ENCODE data around the gene DAPP1. TPM values are rescaled to one million over a fixed set of nuclear protein-coding genes. Genes with fewer than 3 reads are reported as not detected.
"Not testable (repeated sequence)": the region's sequence is repeated elsewhere in the genome, so short reads cannot be mapped to it uniquely, and the experiment has no call there.

Gene DAPP1, protein sequence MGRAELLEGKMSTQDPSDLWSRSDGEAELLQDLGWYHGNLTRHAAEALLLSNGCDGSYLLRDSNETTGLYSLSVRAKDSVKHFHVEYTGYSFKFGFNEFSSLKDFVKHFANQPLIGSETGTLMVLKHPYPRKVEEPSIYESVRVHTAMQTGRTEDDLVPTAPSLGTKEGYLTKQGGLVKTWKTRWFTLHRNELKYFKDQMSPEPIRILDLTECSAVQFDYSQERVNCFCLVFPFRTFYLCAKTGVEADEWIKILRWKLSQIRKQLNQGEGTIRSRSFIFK
- total RNA-seq (19.6 TPM), polyA plus RNA-seq (2.7 TPM)

DNA sequence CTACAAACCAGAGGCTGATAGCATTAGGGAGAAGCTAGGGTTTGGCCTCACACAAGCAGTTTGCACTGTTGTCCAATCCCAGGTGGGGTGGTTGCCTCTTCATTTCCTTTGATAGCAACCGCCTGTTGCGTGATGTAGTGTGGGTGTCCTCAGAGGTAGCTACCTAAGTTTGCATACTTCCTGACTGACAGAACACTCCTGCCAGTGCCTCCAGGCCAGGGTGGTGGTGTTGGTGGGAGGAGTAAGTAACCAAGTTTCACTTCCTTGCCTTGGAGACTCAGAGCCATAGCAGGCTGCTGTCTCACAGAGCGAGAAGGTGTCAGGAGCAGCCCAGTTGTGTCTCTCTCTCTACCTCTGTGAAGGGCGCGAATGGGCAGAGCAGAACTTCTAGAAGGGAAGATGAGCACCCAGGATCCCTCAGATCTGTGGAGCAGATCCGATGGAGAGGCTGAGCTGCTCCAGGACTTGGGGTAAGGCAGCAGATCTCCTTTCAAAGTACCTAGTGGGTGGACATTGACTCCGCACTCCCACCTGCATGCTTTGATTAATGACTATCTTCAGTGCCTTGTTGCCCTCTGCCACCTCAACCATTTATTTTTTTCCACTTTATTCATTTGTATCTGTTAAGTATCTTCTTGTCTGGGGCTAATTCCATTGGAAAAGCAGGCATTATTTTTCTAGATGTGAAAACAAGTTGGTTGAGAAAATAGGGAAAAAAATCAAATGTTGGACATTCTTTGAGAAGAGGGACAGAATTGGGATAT, at the start of gene DAPP1:
DAPP1 (plus strand) TSS at position 283 of the 764 bp plus-strand sequence; CDS start at position 370, 87 bp downstream.
- WGBS = 86% methylated on average over 7 of the region's 7 CpGs
- DNase-seq (ENCODE audit: extremely low spot score) = no peak
- H3K27ac ChIP-seq (ENCODE audit: low read depth) = peak within 1 kb of the TSS; percentile 80
- H3K4me3 ChIP-seq (ENCODE audit: low read depth, low read length) = peak within 1 kb of the TSS; percentile 4
- H3K4me1 ChIP-seq (ENCODE audit: insufficient read depth) = no peaks in the 10 kb centered on the region
- no peaks in the 10 kb centered on the region for H3K36me3 ChIP-seq (ENCODE audit: insufficient read depth)

DNA sequence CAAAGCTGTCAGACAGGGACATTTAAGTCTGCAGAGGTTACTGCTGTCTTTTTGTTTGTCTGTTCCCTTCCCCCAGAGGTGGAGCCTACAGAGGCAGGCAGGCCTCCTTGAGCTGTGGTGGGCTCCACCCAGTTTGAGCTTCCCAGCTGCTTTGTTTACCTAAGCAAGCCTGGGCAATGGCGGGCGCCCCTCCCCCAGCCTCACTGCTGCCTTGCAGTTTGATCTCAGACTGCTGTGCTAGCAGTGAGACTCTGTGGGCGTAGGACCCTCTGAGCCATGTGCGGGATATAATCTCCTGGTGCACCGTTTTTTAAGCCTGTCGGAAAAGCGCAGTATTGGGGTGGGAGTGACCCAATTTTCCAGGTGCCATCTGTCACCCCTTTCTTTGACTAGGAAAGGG, 45.8 kb upstream of the DAPP1 start:
- 87% methylated on average over 7 of the region's 7 CpGs for WGBS
- H3K27ac ChIP-seq (ENCODE audit: low read depth); H3K36me3 ChIP-seq (ENCODE audit: insufficient read depth); DNase-seq (ENCODE audit: extremely low spot score); H3K4me1 ChIP-seq (ENCODE audit: insufficient read depth); H3K4me3 ChIP-seq (ENCODE audit: low read depth, low read length): not testable (repeated sequence)

DNA sequence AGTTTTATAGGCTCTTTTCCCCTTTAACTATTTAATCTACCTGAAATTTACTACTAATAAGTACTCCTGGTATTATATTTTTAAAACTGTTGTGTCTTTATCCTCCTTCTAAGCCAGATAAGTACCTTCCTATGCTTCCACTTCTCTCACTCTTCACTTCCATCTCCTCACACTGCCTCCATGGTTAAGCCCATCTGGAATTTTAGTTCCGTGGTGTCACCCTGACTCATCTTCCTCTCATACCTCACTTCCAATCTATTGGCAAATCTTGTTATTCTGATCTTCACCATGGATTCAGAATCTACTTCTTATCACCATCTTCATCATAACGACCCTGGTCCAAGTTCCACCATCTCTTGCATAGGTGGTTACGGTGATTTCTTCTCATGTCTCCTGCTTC, 32.7 kb upstream of the DAPP1 start:
- WGBS = 89% methylated on average over 3 of the region's 3 CpGs
- no peaks in the 10 kb centered on the region for H3K36me3 ChIP-seq (ENCODE audit: insufficient read depth)
- DNase-seq (ENCODE audit: extremely low spot score) = no peak
- H3K4me3 ChIP-seq (ENCODE audit: low read depth, low read length) = no peak overlapping the region
- H3K27ac ChIP-seq (ENCODE audit: low read depth) = no peak overlapping the region
- no peaks in the 10 kb centered on the region for H3K4me1 ChIP-seq (ENCODE audit: insufficient read depth)

DNA sequence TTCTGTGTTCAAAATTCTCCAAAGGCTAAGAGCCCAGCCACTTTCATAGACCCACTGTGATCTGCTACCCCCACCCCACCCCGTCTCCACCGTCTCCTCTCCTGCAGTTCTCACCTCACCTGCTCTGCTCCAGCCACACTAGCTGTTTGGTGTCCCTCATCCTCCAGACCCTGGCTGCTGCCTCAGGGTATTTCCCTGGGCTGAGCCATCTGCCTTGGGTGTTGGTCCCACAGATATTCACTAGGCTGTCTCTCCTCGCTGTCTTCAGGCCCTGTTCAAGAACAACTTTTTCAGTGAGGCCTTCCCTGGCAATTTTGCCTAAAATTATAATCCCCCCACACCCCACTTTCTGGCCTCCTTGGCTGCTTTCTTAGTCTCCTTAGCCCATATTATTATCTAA, 31.8 kb upstream of the DAPP1 start:
- WGBS = 95% methylated on average over 3 of the region's 3 CpGs
- Histone ChIP-seq H3K4me1 (ENCODE audit: insufficient read depth) (no peaks in the 10 kb centered on the region), H3K4me3 (ENCODE audit: low read depth, low read length) (no peak overlapping the region), H3K36me3 (ENCODE audit: insufficient read depth) (no peaks in the 10 kb centered on the region), H3K27ac (ENCODE audit: low read depth) (no peak overlapping the region)
- no peak for DNase-seq (ENCODE audit: extremely low spot score)

DNA sequence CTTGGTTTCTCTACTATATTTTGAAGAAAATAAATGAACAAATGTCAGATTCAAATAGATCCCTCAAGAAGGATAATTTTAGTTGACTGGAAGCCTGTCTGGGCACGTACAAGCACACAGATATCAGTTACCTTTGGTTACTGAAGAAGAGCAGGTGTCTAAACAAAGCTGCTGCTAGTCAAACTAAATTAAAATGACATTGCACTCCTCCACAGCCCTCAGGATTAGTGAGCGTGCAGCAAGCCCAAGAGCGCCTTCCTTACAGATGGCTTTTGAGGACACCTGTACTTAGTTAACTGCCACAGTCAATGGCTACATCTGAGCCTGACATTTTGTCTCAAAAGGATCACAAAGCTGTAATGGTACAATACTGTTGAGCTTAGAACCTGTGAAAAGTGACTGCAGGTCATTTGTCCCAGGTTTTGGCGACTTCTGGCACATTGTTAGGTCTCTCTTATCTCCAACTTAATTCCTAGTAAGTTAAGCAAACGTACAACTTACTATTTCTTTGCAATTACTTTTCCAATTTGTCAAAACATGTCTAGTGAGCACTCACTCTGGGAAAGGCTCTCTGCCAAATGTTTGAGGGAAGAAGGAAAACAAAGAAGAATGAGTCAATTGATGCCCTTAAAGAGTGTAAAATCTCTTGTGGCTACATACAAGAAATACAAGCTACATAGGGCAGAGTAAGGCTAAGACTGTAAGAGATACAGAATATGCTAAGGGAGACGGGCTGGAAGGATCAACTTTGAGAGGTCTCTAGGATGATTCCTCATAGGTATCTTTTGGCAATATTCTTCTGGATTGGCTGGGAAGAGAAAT, 25.6 kb upstream of the DAPP1 start:
- no peak overlapping the region for H3K4me3 ChIP-seq (ENCODE audit: low read depth, low read length)
- no peaks in the 10 kb centered on the region for H3K36me3 ChIP-seq (ENCODE audit: insufficient read depth)
- no peak for DNase-seq (ENCODE audit: extremely low spot score)
- WGBS = 56% methylated on average over 6 of the region's 6 CpGs
- H3K27ac ChIP-seq (ENCODE audit: low read depth) = no peak overlapping the region
- H3K4me1 ChIP-seq (ENCODE audit: insufficient read depth) = no peaks in the 10 kb centered on the region

DNA sequence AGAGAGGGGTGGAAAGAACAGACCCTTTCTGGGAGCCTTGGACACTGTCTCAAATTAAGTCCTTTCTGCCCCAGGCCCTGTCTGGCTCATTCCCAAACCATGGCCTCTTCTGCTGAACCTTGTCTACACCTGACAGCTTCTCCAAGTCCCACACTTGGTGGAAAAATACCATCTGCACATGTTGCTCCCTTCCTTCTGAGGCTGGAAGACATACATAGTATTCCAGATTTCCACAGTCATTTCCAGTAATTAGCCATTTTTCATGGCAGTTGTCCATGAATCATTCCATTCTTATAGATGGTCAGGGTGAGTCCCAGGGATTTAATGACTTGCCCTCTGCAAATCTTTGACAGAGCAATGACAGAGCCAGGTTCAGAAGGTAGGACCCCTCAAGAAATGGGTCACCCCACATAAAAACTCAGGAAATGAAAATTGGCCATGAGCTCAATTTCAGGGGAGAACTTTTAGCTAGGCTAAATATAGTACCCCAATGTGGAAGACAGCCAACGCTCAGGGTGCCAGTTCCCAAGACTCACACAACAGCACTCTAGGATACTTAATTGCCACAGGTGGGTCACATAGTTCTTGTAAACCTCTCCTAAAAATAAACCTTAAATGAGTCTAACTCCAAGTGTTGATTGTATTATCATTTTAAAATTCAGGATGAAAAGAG, 16.2 kb upstream of the DAPP1 start:
- H3K36me3 ChIP-seq (ENCODE audit: insufficient read depth) = no peaks in the 10 kb centered on the region
- no peaks in the 10 kb centered on the region for H3K4me1 ChIP-seq (ENCODE audit: insufficient read depth)
- no peak overlapping the region for H3K27ac ChIP-seq (ENCODE audit: low read depth)
- no peak for DNase-seq (ENCODE audit: extremely low spot score)
- 88% methylated on average over 1 of the region's 1 CpG for WGBS
- no peak overlapping the region for H3K4me3 ChIP-seq (ENCODE audit: low read depth, low read length)

DNA sequence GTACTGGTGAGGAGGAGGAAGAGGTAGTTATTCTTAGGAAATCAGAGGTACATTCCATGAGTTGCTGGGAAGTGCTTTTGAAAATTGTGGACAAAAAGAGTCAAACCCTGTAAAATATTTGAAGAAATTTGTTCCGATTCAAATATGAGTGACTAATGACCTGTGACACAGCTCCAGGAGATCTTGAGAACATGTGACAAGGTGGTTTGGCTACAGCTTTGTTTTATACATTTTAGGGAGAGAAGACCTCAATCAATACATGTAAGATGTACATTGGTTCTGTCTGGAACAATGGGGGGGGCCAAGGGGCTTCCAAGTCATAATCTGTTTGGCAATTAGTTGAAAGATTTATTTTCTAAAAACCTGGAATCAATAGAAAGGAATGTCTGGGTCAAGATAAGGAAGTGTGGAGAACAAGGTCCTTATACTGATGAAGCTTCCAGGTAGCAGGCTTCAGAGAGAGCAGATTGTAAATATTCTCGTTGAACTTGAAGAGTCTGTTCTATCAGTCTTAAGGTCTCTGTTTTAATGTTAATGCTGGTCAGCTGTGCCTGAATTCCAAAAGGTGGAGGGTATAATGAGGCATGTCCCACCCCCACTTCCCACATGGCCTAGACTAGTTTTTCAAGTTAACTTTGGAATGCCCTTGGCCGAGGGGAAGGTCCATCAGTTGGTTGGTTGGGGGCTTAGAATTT, 15.5 kb upstream of the DAPP1 start:
- Histone ChIP-seq H3K27ac (ENCODE audit: low read depth) (no peak overlapping the region), H3K36me3 (ENCODE audit: insufficient read depth) (no peaks in the 10 kb centered on the region), H3K4me3 (ENCODE audit: low read depth, low read length) (no peak overlapping the region), H3K4me1 (ENCODE audit: insufficient read depth) (no peaks in the 10 kb centered on the region)
- DNase-seq (ENCODE audit: extremely low spot score) = no peak
- 82% methylated on average over 3 of the region's 3 CpGs for WGBS

DNA sequence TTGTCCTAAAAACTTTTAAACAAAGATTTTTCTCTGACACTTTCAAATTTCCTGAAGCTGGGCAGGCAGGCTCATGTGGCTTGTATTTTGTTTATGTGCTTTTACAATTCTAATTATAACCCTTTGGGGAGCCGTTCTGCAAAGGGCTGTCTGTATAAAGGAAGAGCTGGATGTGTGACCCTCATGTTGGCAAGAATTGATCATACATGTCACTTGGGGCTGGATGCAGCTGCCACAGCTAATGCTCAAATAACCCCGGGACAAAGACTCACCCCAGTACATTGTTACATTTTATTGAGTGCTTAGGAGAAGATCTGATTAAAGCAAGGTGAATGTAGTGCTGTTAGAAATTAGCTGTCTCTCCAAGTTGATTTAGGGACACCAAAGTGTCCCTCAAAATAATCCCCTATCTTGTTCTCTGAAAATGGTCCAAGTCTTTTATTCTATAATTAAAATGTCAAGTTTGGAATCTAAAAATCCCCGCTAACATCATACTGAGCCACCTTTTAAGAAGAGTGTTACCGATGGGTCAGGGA, 13.0 kb upstream of the DAPP1 start:
- 45% methylated on average over 4 of the region's 4 CpGs for WGBS
- H3K27ac ChIP-seq (ENCODE audit: low read depth) = no peak overlapping the region

DNA sequence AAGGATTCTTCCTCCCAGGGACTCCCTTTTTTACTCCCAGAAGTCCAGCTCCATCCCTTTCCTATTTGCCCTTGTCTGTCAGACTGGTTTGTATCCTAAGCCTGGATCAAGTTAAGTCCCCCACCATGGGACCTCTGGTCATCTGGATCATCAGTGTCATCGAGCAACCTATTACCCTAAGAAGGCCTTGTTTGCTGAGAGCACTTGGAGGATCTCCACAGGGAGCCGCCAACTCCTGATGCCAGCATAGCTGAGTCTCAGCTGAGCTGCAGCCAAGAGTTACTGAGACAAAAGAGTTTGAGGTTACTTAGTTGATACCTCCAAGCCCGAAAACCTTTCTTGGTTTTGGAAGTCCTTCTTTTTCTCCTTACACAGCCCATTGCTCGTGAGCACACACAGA, 10.1 kb upstream of the DAPP1 start:
- Histone ChIP-seq H3K4me3 (ENCODE audit: low read depth, low read length) (no peak overlapping the region), H3K27ac (ENCODE audit: low read depth) (no peak overlapping the region), H3K4me1 (ENCODE audit: insufficient read depth) (no peaks in the 10 kb centered on the region), H3K36me3 (ENCODE audit: insufficient read depth) (no peaks in the 10 kb centered on the region)
- WGBS = 78% methylated on average over 4 of the region's 4 CpGs
- no peak for DNase-seq (ENCODE audit: extremely low spot score)

More for the DNA sequence above, 13.0 kb upstream of the DAPP1 start:
- Histone ChIP-seq H3K36me3 (ENCODE audit: insufficient read depth) (no peaks in the 10 kb centered on the region), H3K4me3 (ENCODE audit: low read depth, low read length) (no peak overlapping the region), H3K4me1 (ENCODE audit: insufficient read depth) (no peaks in the 10 kb centered on the region)
- DNase-seq (ENCODE audit: extremely low spot score) = no peak

DNA sequence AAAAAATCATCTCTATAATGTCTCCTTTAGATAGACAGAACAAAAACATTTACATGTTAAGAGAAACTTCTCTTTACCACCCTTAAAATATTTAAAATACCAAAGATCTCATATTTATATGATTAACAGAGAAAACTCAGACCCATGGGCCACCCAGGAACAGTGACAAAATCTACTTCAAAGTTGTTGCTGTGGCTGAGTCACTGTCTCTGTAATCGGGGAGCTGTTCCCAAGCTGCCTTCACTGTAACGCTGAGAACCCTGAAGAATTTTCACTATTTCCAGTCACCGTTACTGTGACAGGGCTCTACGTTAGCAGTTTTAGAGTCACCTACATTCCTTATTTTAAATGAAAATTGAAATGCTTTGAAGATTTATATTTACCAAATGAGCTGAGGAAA, 9.0 kb upstream of the DAPP1 start:
- no peaks in the 10 kb centered on the region for H3K4me1 ChIP-seq (ENCODE audit: insufficient read depth)
- no peak for DNase-seq (ENCODE audit: extremely low spot score)
- H3K4me3 ChIP-seq (ENCODE audit: low read depth, low read length) = no peak overlapping the region
- no peaks in the 10 kb centered on the region for H3K36me3 ChIP-seq (ENCODE audit: insufficient read depth)
- no peak overlapping the region for H3K27ac ChIP-seq (ENCODE audit: low read depth)
- 74% methylated on average over 4 of the region's 4 CpGs for WGBS

DNA sequence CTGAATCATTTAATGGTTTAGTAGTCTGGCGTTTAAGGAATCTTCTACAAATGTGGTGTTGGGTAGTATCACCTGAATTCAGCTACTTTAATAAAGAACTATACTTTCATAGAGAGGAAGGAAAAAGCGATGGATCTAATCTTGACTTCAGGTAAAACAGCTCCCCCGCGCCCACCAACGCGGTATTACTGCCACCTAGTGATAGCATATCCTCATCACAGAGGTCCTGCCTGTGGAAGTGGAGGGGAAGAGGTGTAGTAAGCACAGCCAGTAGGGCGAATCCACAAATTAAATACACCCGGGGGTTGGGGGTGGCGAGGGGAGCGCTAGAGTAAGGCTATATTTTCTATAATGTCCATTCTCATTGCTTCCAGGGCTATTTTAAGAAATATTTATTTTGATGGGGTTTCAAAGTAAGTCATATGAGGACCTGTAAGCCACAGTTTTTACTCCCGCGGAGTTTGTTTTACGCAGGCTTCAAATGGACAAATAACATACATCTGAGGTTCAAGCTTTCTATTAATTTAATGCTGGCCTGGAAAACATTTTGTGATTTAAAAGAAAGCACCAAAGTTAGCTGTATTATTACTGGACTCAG, 8.3 kb upstream of the DAPP1 start:
- Histone ChIP-seq H3K36me3 (ENCODE audit: insufficient read depth) (no peaks in the 10 kb centered on the region), H3K4me3 (ENCODE audit: low read depth, low read length) (no peak overlapping the region), H3K4me1 (ENCODE audit: insufficient read depth) (no peaks in the 10 kb centered on the region), H3K27ac (ENCODE audit: low read depth) (no peak overlapping the region)
- no peak for DNase-seq (ENCODE audit: extremely low spot score)
- 44% methylated on average over 13 of the region's 13 CpGs for WGBS

DNA sequence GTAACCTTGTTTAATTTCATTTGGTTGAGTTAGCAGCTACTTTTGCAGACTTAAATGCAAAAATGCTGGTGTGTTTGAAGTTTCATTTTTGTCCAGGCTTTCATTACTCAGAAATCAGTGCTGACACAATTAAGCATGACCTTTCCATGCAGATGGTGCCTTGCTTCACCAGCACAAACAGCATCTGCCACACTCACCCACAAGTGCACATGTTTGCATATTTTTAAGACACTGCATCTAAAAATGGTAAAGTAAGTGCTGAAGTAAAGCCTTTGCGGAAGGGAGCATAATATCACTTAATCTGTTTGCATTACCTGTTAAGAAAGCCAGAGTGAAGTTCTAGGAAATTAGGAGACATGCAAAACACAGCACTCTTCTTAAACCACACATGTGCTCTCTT, 7.3 kb upstream of the DAPP1 start:
- no peak overlapping the region for H3K4me3 ChIP-seq (ENCODE audit: low read depth, low read length)
- no peaks in the 10 kb centered on the region for H3K4me1 ChIP-seq (ENCODE audit: insufficient read depth)
- H3K36me3 ChIP-seq (ENCODE audit: insufficient read depth) = no peaks in the 10 kb centered on the region
- no peak for DNase-seq (ENCODE audit: extremely low spot score)
- 57% methylated on average over 1 of the region's 1 CpG for WGBS
- H3K27ac ChIP-seq (ENCODE audit: low read depth) = no peak overlapping the region

Measured in urinary bladder (tissue), 4 donors.